ENCODE results near the gene ALDH18A1. TPM values are rescaled to one million over a fixed set of nuclear protein-coding genes. Genes with fewer than 3 reads are reported as not detected.

ALDH18A1 gene
- total RNA-seq, 1 donor from 2014 or later = 121 TPM

GRCh38 chr10:95556994-95557767, 99.3 kb downstream of the ALDH18A1 start:
- Mint-ChIP-seq H3K4me3 (ENCODE audit: unreplicated experiment) (no peak overlapping the region), H3K4me1 (ENCODE audit: low read depth, unreplicated experiment) (peaks cover 6% of the 10 kb centered on the region)
- H3K79me2 ChIP-seq (ENCODE audit: insufficient read depth, low read length) = no peaks in the 10 kb centered on the region

More at GRCh38 chr10:95556994-95557767, 99.3 kb downstream of the ALDH18A1 start:
- no peaks in the 10 kb centered on the region for H3K9me3 ChIP-seq (ENCODE audit: insufficient read depth, low read depth, low read length)
- peaks cover 3% of the 10 kb centered on the region for H3K4me1 ChIP-seq (ENCODE audit: insufficient read depth, low read length)
- FAIRE-seq = no peak
- peaks cover 12% of the 10 kb centered on the region for H3K27me3 ChIP-seq (ENCODE audit: insufficient read depth, low read length)
- no peak for DNase-seq (ENCODE audit: low read depth)
- no peaks in the 10 kb centered on the region for H4K20me1 ChIP-seq (ENCODE audit: insufficient read depth, low read length)
- H3K9ac ChIP-seq (ENCODE audit: low read length) = no peak overlapping the region
- H3K27ac ChIP-seq (ENCODE audit: low read depth, low read length) = no peak overlapping the region
- no peak overlapping the region for H3K4me3 ChIP-seq (ENCODE audit: insufficient read depth, low read depth, low read length)
- Mint-ChIP-seq H3K27ac (ENCODE audit: unreplicated experiment) (no peak overlapping the region), H3K36me3 (ENCODE audit: low read depth, unreplicated experiment) (peaks cover 3% of the 10 kb centered on the region), H3K27me3 (ENCODE audit: low read depth, unreplicated experiment) (peaks cover 18% of the 10 kb centered on the region), H3K9me3 (ENCODE audit: unreplicated experiment) (peaks cover 3% of the 10 kb centered on the region)
- no peak overlapping the region for H2AFZ ChIP-seq (ENCODE audit: low read depth, low read length)
- no peaks in the 10 kb centered on the region for H3K36me3 ChIP-seq (ENCODE audit: insufficient read depth, low read length)
- no peak for TF ChIP-seq CTCF (IDR thresholded peaks at IDR 0.05; ENCODE audit: insufficient read depth, low read depth, low read length)
- TF ChIP-seq EZH2 (IDR thresholded peaks at IDR 0.05; ENCODE audit: insufficient read depth, low read length) = no peak
- H3K4me2 ChIP-seq (ENCODE audit: low read length) = no peak overlapping the region

Other genes with a start within 250 kb of the ALDH18A1 start
- gene SORBS1, start 95.3 kb downstream of the ALDH18A1 start, total RNA-seq = 5.1 and 6.0 TPM in 2 replicates
- gene TCTN3, start 37.2 kb upstream of the ALDH18A1 start, total RNA-seq = 43.3 and 44.3 TPM in 2 replicates
- 0.77 and 0.95 TPM in 2 replicates for gene ENTPD1, start 99.5 kb upstream of the ALDH18A1 start, total RNA-seq

Measured in astrocyte (in vitro differentiated cells and primary cell).